GM12878 (cell line): ENCODE results near the gene PRDM4. TPM values are rescaled to one million over a fixed set of nuclear protein-coding genes. Genes with fewer than 3 reads are reported as not detected.

Experiments
- BACH1 ChIP-seq: fragments of 450-650 bp; IDR thresholded peaks from 2 replicates; pipeline ENCODE4 v1.6.1; 2017; ENCODE audit warnings: mild to moderate bottlenecking, borderline replicate concordance
- BHLHE40 ChIP-seq, 2 experiments: fragments of 450-650 bp in 1 of 2; IDR thresholded peaks; 2 replicates each; pipeline ENCODE4 v1.6.1; 2011 to 2017; ENCODE audit warnings: low read depth in 2 of 2, borderline replicate concordance in 1 of 2, improper control_type of control experiment in 1 of 2, low read length in 1 of 2, mild to moderate bottlenecking in 1 of 2
- CREM ChIP-seq: IDR thresholded peaks from 2 replicates; pipeline ENCODE4 v1.6.1; 2014; ENCODE audit warnings: antibody characterized with exemption, low read depth
- HCFC1 ChIP-seq: fragments of 150-350 bp; IDR thresholded peaks from 2 replicates; pipeline ENCODE4 v1.6.1; 2014; ENCODE audit warnings: low read length
- HDAC6 ChIP-seq: fragments of 200-600 bp; sonication (generic); IDR thresholded peaks from one replicate; pipeline ENCODE4 v1.8.0; 2017; ENCODE audit warnings: antibody characterized with exemption; ENCODE audit not compliant: unreplicated experiment
- IRF3 ChIP-seq: fragments of 450-650 bp; IDR thresholded peaks from 2 replicates; pipeline ENCODE4 v1.6.1; 2014; ENCODE audit warnings: mild to moderate bottlenecking
- NFYA ChIP-seq: IDR thresholded peaks from 2 replicates; pipeline ENCODE4 v1.6.1; 2011; ENCODE audit warnings: low read depth, mild to moderate bottlenecking, low read length, improper control_type of control experiment, borderline replicate concordance
- NKRF ChIP-seq: fragments of 450-650 bp; conservative IDR thresholded peaks from 2 replicates; pipeline ENCODE4 v1.6.1; 2017; ENCODE audit warnings: mild to moderate bottlenecking, moderate library complexity
- PAX8 ChIP-seq: fragments of 450-650 bp; IDR thresholded peaks from 2 replicates; pipeline ENCODE4 v1.6.1; 2017; ENCODE audit warnings: mild to moderate bottlenecking, moderate library complexity
- RB1 ChIP-seq: fragments of 450-650 bp; formaldehyde crosslinking; IDR thresholded peaks from 2 replicates; pipeline ENCODE4 v1.6.1; 2017; ENCODE audit warnings: mild to moderate bottlenecking, borderline replicate concordance
- RELB ChIP-seq: fragments of 450-650 bp; IDR thresholded peaks from 2 replicates; pipeline ENCODE4 v1.6.1; 2017; ENCODE audit warnings: low read depth, mild to moderate bottlenecking, moderate library complexity
- SMARCA5 ChIP-seq: fragments of 450-650 bp; IDR thresholded peaks from 2 replicates; pipeline ENCODE4 v1.6.1; 2017; ENCODE audit warnings: mild to moderate bottlenecking
- SP1 ChIP-seq: IDR thresholded peaks from one replicate; pipeline ENCODE4 v1.6.1; 2011; ENCODE audit warnings: low read depth, low read length
- STAT1 ChIP-seq: fragments of 450-650 bp; conservative IDR thresholded peaks from 2 replicates; pipeline ENCODE4 v1.6.1; 2014; ENCODE audit warnings: antibody characterized with exemption, mild to moderate bottlenecking
- ZNF592 ChIP-seq: fragments of 450-650 bp; IDR thresholded peaks from 2 replicates; pipeline ENCODE4 v1.6.1; 2017; ENCODE audit warnings: mild to moderate bottlenecking, moderate library complexity
- ZNF687 ChIP-seq: fragments of 450-650 bp; IDR thresholded peaks from 2 replicates; pipeline ENCODE4 v1.6.1; 2017; ENCODE audit warnings: mild to moderate bottlenecking, moderate library complexity
- polyA plus RNA-seq, 11 experiments: library from polyadenylated mRNA; depleted of rRNA in 4 of 11; unstranded in 6 of 11; stranded (reverse) in 5 of 11; fragments of >200 nt; fragmentation: Nextera tagmentation in 4 of 11; fragmentation: Illumina TruSeq in 1 of 11; extraction: Ambion mirVana in 4 of 11; extraction: Trizol in 1 of 11; gene quantifications; 1 replicate in 1 of 11; 2 replicates in 10 of 11; pipeline versions ENCODE4 v1.2.1 to v1.2.3, GENCODE V29; 2011 to 2016; ENCODE audit warnings: inconsistent platforms in 2 of 11, missing spikeins in 2 of 11, low read depth in 1 of 11
- total RNA-seq, 4 experiments: library from RNA; depleted of rRNA in 3 of 4; stranded (reverse); fragments of >200 nt in 3 of 4; fragmentation: Illumina TruSeq in 1 of 4; extraction: Trizol in 1 of 4; gene quantifications; 2 replicates each; pipeline versions ENCODE4 v1.2.1 to v1.2.3, GENCODE V29; 2013 to 2021

Gene PRDM4
- total and polyA plus RNA-seq, 10 of the 15 experiments (the other 5 are each of a cell fraction or from before 2014, with no cell fraction given), result 5.1 to 22.2 (median 15.0) TPM

- peak; percentile 90 for TF ChIP-seq ZNF592
- peak; percentile 65; the same call in 1 of the 2 replicates for TF ChIP-seq ZNF687
- peak; percentile 84; the same call in 1 of the 2 replicates for TF ChIP-seq SMARCA5
- TF ChIP-seq IRF3, result peak; percentile 16; the same call in 1 of the 2 replicates
- no peak for TF ChIP-seq PAX8
- peak; percentile 54 to 90; a peak in 3 of 4 replicates for TF ChIP-seq BHLHE40 (IDR thresholded peaks at IDR 0.05; ENCODE audit: borderline replicate concordance in 1 of 2, low read depth in 2 of 2, low read length in 1 of 2)
- peak; percentile 78 for TF ChIP-seq NKRF
- TF ChIP-seq HDAC6, result no peak
- peak; percentile 60; the same call in 1 of the 2 replicates for TF ChIP-seq HCFC1
- TF ChIP-seq RELB, result peak; percentile 42; the same call in 1 of the 2 replicates
- no peak for TF ChIP-seq NFYA
- TF ChIP-seq CREM, result peak; percentile 73; the same call in 1 of the 2 replicates
- peak; percentile 80; the same call in 1 of the 2 replicates for TF ChIP-seq RB1
- peak; percentile 94 for TF ChIP-seq STAT1
- no peak for TF ChIP-seq SP1
- TF ChIP-seq BACH1, result peak; percentile 46; the same call in 1 of the 2 replicates
These were observed at the start of gene PRDM4 (continued) for GRCh38 chr12:107760809-107761501.
